Fibroblast of the conjunctiva (primary cell): Measurements from ENCODE around the gene PHTF1.
A peak's percentile ranks its signal among the peaks of the same experiment; 100 is the strongest.
"Not testable (repeated sequence)": the region's sequence is repeated elsewhere in the genome, so short reads cannot be mapped to it uniquely, and the experiment has no call there.

Experiments used
- DNase-seq: peaks from one replicate; pipeline ENCODE4 v3.0.0-alpha.2; 2010; ENCODE audit warnings: low read depth

Gene PHTF1

DNA sequence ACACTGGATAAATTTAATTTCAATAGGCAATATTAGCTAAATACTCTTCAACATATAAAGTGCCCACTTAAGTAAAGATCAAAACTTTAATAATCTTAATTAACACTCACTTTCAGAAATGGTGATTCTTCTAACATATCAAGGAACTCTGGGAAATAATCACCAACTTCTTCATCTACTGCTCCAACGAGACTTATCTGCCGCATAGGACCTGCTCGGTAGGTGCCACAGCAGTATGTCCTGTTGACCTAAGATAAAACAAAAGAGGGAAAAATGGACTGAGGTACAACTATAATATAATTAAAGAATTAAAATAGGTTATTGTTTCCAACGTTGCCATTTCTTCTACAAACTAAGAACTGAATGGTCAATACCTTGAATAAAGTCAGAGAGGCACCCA, 18.3 kb upstream of the PHTF1 start:
- no peak for DNase-seq

DNA sequence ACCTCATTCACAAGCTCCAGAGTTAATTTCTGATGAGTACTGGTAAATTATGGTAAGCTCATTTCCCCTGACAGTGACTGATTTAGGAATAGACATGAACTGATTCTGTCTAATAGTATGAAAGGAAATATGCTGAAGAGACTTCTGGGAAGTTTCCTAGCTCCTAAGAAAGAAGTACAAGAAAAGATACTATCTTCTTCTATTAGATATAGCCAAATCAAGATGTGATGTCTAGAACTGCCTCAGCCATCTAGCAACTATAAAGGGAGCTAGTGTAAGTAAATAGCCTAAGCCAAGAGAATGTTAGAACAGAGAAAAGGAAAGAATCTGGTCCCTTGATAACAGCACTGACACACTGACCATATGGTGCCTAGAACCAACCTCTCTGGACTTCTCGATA, 10.7 kb upstream of the PHTF1 start:
- no peak for DNase-seq

DNA sequence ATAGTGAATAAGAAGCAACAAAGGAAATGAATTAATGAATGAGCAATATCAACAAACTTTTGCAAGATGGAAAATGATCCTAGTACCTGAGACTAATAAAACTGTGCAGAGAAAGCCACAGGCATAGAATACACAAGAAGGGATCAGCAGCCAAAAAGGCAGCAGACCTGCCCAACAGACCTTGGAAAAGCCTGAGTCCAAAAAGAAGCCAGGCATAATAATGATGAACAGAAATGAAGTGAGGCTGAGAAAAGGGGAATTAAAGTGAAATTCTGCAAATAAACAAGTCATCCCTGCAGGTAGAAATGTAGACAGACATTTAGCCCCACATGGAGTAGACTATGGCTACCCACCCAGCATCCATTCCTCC, 10.3 kb upstream of the PHTF1 start:
- DNase-seq = no peak

DNA sequence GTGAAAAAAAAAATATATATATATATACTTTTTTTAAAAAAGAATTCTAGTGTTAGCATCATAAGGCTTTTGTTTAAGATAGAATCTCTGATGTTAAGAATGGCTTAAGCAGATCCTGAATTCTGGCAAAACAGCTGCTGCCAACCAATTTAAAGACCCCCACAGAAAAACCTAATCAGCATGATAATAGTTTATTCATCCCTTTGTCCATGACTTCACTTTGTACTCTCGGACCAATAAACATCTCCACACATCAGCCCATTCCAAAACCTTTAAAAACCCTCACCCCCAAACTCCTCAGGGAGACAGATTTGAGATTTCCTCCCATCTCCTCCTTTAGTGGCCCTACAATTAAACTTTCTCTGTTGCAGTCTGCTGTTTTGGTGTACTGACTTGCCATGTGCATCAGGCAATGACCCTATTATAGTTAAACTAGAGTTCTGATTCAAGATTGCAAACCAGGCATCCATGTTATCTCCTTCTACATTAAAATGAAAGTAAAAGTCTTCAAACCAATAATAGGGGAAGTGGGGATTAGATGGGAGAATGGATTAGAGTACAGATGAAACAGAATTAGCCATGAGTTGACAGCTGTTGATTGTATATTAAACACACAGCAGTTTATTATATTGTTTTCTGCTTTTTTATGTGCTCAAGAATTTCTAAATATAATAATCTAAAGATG, 9.8 kb upstream of the PHTF1 start:
- no peak for DNase-seq

DNA sequence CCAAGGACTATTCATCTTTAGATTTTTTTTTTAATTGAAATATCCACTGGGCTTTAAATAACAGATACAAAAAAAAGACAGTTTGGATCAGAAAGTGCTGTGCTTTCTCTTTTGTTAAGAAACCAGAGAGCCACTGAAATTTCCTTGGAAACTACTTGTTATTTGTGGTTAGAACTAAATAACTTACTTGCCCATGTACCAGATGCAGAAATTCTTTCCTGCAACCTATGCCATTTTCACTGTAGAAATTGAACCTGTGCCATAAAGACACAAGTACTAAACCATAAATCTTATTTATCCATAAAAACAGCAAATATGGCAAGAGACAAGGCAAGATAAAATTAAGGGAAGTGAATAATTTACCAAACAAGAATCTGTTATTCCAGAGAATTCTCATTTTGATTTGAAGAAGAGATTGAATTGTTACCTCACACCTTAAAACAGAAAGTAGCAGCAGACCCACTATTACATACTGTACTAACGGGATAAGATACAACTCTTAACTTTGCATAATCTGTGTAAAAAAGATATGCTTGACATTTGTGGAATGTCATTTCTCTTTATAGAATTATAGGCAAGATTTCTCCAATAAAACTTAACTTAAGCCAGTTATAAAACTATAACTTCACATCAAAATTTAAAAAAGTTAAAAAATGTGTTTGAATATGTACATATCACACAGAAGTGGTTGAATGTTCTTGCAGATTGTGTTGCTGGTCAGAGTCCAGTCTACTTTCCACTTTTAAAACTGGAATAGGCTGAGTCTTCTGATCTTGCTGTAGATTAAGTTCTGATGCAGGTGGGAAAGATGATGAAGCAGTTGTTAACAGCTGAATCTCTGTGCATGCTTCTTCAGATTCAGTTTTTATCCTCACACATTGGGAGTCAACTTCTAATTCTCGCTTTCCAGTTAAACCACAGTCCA, 6.3 kb upstream of the PHTF1 start:
- DNase-seq = no peak

DNA sequence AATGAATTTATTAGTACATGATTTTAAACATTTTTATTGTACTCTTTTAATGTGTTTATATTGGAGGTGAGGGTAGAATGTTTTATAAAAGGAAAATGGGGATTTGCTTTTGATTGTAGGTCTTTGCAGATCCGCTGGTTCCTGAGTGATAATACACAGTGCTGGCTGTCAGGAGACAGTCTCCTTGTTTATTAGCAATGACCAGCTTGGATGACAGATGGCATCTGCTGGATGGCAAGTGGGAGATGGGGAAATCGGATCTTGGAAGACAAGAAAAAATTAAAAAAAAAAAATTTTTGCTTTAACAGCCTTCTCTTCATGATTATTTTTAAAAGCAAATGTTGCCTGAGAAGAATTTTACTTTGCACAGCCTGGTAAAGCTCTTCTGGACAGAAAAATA, 4.4 kb upstream of the PHTF1 start:
- no peak for DNase-seq

DNA sequence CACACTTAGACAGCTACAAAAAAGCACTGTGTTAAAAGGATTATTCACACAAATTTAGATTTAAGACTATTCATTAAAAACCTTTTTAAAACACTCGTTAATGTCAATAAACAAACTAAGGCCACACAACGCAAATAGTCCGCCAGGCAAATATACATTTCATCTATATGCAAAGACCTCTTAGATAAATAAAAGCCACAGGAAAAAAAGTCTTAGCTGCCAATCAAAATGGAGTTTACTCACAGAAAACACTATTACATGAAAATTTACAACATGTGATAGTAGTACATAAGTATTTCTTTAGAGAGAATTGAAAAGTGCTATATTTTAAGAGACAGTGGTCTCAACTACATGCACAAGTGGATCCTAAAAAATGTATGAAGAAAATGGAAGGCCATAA, 2.7 kb upstream of the PHTF1 start:
- no peak for DNase-seq

DNA sequence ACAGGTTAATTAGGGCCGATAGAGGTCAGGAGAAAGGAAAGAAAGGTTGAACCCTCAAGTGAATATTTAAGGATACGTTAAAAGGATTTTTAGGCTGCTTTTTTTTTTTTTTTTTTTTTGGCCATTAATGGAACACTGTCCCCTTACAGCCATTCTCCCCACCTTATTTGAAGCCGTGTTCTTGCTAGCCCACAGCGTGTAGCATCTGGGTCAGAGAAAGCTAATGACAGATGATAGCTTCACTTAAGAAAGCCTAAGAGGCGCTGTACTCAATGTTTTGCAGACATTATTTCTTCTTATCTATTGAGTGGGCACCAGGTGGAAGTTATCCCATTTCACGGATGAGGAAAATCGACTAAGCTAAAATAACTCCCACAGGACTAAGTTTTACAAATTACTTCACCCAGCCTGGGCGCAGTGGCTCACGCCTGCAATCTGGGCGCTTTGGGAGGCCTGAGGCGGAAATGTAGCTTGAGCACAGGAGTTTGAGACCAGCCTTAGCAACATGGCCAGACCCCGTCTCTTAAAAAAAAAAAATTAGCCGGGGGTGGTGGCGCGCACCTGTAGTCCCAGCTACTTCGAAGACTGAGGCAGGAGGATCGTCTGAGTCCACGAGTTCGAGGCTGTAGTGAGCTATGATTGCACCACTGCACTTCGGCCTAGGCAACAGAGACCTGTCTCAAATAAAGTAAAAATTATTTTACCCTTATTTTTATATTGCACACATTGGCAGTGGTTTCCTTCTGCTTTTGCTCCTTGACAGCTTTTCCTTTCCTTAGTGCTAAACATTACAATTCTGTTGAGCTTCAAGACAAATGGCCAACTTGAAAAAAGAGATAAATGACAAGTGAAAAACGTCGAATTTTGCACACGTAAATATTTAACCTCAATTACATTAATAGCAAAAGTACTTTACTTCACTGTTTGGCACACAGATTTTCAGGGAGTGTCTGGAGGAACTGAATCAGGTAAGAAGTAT, 1.1 kb upstream of the PHTF1 start:
- DNase-seq = no peak

DNA sequence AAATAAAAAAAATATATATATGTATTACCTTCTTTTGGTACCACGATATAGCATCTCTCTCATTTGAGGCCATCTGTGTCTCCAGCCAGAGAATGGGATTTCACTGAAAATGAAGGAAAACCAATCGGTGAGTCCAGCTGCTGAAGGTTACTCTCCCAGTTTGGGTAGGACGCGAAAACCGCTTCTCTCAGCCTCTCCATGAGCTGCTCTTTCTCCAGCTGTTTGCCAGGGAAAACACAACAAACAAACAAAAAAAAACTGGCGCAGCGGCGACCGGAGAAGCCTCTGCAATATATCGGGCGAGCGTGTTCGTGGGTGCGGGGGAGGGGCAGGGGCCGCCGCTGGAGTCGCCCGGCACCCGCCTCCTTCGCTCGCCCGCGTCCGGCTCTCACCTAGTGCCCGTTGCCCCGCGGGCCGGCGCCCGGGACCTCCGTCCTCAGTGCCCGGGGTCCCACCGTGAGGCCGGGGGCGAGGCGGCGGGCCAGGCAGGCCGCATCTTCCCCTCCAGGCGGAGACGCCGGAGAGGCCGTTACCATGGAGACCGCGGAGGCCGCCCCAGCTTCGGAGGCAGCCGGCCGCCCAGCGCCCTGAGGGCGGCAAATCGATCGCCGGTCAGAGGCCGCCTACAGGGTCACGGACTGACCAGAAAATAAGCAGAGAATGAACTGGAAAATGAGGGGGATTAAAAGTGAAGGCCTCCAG, 504 bp downstream of the PHTF1 start:
- DNase-seq = peak; percentile 16

DNA sequence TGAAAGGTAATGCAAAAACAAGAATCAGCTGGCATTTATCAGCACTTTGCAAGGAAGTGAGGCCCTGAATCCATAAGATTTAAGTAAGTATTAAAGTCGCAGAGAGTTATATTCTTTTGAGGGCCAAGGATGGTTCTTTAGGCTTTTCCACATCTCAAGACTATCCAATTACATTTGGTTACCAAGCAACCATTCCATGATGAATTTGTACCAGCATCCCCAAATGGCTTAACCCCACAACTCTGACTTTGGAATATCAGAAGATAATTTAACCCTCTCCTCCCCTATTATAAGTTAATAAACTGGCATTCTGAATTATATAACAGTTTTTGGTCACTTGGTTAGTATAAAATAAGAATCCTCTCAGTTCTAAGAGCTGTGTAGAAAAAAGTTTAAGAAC, 2.8 kb downstream of the PHTF1 start:
- DNase-seq = no peak

DNA sequence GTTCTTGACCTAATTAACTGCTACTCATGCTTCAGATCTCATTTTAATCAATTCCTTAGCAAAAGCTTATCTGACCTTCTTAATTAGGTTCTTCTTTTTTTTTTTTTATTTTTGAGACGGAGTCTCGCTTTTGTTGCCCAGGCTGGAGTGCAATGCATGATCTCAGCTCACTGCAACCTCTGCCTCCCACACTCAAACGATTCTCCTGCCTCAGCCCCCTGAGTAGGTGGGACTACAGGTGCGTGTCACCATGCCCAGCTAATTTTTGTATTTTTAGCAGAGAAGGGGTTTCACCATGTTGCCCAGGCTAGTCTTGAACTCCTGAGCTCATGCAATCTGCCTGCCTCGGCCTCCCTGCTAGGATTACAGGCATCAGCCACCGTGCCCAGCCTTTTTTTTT, 6.0 kb downstream of the PHTF1 start:
- not testable (repeated sequence) for DNase-seq

DNA sequence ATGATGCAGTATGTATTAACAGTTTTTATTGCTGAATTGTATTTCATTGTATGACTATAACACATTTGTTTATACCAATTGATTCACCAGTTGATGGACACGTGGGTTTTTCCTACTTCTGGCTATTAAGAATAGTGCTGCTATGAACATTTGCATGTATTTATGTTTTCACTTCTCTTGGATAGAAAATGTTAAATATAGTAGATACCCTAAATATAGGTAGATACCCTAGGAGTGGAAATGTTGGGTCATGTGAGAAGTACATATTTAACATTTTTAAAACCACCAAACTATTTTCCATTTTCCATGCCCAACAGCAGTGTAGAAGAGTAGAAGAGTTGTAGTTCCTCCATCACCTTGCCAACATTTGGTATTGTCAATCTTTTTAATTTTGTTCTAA, 7.8 kb downstream of the PHTF1 start:
- DNase-seq = no peak

DNA sequence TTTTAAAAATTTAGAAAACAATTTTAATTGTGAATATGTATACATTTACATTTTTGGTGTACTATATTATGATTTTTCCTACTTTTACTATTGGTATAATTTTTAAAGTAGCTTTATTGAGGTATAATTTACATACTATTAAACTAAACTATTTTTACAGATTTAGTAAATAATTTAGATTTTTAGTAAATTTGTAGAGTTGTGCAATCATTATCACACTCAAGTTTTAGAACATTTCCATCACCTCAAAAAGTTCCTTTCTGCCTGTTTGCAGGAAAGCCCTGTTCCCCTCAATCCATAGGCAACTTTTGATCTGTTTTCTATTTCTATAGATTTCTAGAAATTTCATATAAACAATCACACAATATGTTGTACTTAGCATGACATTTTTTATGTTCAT, 8.2 kb downstream of the PHTF1 start:
- DNase-seq = no peak

DNA sequence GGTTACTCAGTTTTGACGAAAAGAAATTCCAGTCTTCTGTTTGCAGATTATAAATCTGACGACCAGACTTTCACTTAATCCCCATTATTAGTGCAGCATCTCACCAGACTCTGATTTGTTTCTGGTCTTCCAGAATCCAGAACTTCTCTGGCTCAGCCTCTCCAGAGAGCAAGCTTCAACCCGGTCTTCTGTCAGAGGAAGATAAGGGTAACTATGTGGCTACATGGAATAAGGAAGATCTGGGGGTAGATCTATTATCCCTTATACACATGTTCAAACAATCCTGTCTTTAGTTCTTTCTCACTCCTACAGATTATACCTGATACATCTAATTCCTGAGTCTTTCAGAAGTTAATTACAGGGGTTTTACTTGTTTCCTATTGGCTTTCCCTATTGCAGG, 9.9 kb downstream of the PHTF1 start:
- DNase-seq = no peak

DNA sequence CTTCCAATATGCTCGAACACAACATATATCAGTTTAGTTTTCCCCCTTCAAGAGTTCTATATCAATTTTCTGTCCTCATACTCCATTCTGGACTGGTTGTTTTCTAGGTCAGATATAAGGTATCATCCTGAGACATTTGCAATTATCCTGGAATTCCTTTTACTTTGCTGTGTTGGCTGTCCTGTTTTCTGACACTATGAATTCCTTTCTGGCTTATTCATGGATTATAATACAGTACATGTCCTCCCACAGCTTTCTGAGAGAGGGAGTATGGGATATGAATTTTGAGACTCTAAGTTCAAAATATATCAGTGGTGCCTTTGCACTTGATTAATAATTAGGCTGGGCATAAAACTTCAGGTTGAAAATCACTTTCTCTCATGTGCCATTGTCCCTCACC, 11.9 kb downstream of the PHTF1 start:
- DNase-seq = no peak

DNA sequence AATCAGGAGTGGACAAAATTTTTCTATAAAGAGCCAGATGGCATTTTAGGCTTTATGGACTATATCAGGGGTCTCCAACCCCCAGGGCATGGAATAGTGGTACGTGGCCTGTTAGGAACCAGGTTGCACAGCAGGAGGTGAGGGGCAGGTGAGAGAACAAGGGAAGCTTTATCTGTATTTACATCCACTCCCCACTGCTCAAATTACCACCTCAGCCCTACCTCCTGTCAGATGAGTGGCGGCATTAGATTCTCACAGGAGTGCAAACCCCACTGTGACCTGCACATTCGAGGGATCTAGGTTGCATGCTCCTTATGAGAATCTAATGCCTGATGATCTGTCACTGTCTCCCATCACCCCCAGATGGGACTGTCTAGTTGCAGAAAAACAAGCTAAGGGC, 13.9 kb downstream of the PHTF1 start:
- no peak for DNase-seq

DNA sequence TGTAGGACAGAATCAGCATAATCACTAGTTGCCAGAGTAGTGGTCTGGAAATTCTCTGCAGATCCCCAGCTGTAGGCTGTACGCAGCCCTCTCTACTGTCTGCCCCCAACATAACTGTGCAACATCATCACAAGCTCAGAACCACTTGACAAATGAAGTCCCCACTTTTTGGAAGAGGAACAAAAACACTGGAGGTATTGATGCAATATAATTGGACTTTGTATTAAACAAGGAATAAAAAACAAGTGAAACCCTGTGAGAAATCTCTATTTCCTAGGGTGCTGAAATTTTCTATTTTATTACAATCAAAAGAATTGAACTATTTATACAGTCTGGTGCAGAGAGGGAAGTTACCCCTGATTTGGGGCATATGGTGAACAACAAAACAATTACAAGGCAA, 15.2 kb downstream of the PHTF1 start:
- no peak for DNase-seq

DNA sequence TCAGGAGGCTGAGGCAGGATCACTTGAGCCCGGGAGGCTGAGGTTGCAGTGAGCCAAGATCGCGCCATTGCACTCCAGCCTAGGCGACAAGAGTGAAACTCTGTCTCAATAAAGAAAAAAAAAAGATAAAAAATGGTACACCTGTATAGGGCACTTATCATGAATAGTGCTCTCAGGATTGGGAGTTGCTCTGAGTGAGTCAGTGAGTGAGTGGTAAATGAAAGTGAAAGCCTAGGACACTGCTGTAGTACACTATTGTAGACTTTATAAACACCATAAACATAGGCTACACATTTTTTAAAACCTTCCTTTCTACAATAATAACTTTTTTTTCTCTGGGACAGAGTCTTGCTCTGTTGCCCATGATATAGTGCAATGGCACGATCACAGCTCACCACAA, 16.8 kb downstream of the PHTF1 start:
- DNase-seq = no peak

DNA sequence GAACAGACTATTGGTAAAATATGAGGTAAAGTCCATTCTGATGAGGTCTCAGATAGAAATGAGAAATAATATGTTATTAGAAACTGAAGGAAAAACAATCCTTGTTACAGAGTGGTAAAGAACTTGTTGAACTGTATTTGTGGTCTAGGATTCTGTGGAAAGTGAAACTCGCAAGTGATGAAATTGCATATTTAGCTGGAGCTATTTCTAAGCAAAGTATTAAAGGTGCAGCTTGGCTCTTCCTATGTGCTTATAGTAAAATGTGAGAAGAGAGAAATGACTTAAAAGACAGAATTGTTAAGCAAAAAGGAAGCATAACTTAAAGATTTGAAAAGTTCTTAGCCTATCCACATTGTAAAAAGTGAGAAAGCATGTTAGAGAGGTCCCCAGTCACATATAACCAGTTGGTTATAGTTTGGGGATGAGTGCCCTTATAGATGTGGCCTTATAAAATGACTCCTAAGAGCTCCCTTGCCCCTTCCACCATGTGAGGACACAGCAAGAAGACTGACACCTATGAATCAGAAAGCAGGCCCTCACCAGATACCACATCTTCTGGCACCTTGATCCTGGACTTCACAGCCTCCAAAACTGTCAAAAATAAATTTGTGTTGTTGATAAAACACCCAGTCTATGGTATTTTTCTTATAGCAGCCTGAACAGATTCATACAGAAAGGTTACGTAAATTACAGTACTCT, 24.8 kb downstream of the PHTF1 start:
- no peak for DNase-seq

DNA sequence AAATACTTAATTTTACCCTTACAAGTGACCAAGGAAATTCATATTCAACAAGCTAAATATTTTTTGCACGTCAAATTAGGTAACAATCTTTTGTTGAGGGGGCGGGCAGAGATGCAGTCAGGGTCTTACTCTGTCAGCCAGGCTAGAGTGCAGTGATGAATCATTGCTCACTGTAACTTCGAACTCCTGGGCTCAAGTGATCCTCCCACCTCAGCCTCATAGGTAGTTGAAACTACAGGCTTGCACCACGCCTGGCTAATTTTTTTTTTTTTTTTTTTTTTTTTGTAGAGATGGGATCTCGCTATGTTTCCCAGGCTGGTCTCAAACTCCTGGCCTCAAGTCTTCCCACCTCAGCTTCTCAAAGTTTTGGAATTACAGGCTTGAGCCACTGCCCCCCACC, 26.5 kb downstream of the PHTF1 start:
- DNase-seq = no peak

DNA sequence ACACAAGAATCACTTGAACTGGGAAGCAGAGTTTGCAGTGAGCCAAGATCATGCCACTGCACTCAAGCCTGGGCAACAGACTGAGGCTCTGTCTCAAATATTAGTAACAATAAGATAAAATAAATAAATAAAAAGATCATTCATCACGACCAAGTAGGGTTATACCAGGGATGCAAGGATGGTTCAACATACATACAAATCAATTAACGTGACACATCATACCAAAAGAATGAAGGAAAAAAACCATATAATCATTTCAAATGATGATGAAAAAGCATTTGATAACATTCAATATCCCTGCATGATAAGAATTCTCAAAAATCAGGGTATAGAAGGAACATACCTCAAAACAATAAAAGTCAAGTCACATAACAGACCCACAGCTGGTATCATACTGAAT, 38.3 kb downstream of the PHTF1 start:
- DNase-seq = no peak
